Neural crest cell (in vitro differentiated cells): ENCODE measurements around the gene FKRP. TPM values are rescaled to one million over a fixed set of nuclear protein-coding genes. Genes with fewer than 3 reads are reported as not detected.

ENCODE experiments used
- DNase-seq: peaks from one replicate; pipeline ENCODE4 v3.0.0; 2021; ENCODE audit warnings: low read depth, mixed read lengths, low spot score
- H3K27ac Mint-ChIP-seq: one replicate; pipeline ENCODE4 v1.8.0; 2021; ENCODE audit warnings: mild to moderate bottlenecking, mixed read lengths; ENCODE audit not compliant: unreplicated experiment
- H3K27me3 Mint-ChIP-seq: 2 replicates; pipeline ENCODE4 v1.8.0; 2021; ENCODE audit warnings: low read depth, mild to moderate bottlenecking, mixed read lengths
- H3K36me3 Mint-ChIP-seq: 2 replicates; pipeline ENCODE4 v1.8.0; 2021; ENCODE audit warnings: low read depth, mild to moderate bottlenecking, mixed read lengths
- H3K4me1 Mint-ChIP-seq: 2 replicates; pipeline ENCODE4 v1.8.0; 2021; ENCODE audit warnings: mixed read lengths
- H3K4me3 Mint-ChIP-seq: one replicate; pipeline ENCODE4 v1.8.0; 2021; ENCODE audit warnings: mild to moderate bottlenecking, mixed read lengths
- H3K9me3 Mint-ChIP-seq: 2 replicates; pipeline ENCODE4 v1.8.0; 2021; ENCODE audit warnings: mixed read lengths
- CTCF ChIP-seq: fragments of 200-600 bp; sonication (generic); conservative IDR thresholded peaks from 2 replicates; pipeline ENCODE4 v1.5.0; 2021; ENCODE audit warnings: antibody characterized with exemption, mild to moderate bottlenecking
- total RNA-seq: library from RNA; stranded (reverse); gene quantifications from 2 replicates; pipeline ENCODE4 v1.2.1, GENCODE V29; 2021

The FKRP gene
- total RNA-seq, 1 donor from 2014 or later = 38.6 TPM

- peaks cover 18% of the 10 kb centered on the region for H3K36me3 Mint-ChIP-seq
- no peak for DNase-seq
These were observed 36.6 kb downstream of the FKRP start for GRCh38 chr19:46782355-46783019.

GRCh38 chr19:46783670-46784069 lies 37.8 kb downstream of the FKRP start:
- peaks cover 42% of the 10 kb centered on the region for H3K4me1 Mint-ChIP-seq
- H3K9me3 Mint-ChIP-seq = no peaks in the 10 kb centered on the region
- H3K27ac Mint-ChIP-seq = no peak overlapping the region
- peak overlapping the region; percentile 99 for H3K4me3 Mint-ChIP-seq
- H3K36me3 Mint-ChIP-seq = peaks cover 13% of the 10 kb centered on the region
- DNase-seq = no peak
- no peak for TF ChIP-seq CTCF
- peaks cover 3% of the 10 kb centered on the region for H3K27me3 Mint-ChIP-seq

More at GRCh38 chr19:46782355-46783019, 36.6 kb downstream of the FKRP start:
- Mint-ChIP-seq H3K27me3 (no peaks in the 10 kb centered on the region), H3K4me1 (peaks cover 39% of the 10 kb centered on the region), H3K4me3 (peak overlapping the region; percentile 99), H3K27ac (peak overlapping the region; percentile 35), H3K9me3 (no peaks in the 10 kb centered on the region)
- no peak for TF ChIP-seq CTCF

GRCh38 chr19:46784262-46785053 lies 38.6 kb downstream of the FKRP start:
- DNase-seq = peak; percentile 51
- peak overlapping the region; percentile 97 for H3K27ac Mint-ChIP-seq
- no peak for TF ChIP-seq CTCF
- no peaks in the 10 kb centered on the region for H3K9me3 Mint-ChIP-seq
- peak overlapping the region; percentile 99 for H3K4me3 Mint-ChIP-seq
- H3K4me1 Mint-ChIP-seq = peaks cover 49% of the 10 kb centered on the region
- H3K36me3 Mint-ChIP-seq = peaks cover 13% of the 10 kb centered on the region
- peaks cover 3% of the 10 kb centered on the region for H3K27me3 Mint-ChIP-seq

- H3K9me3 Mint-ChIP-seq = no peaks in the 10 kb centered on the region
- TF ChIP-seq CTCF = no peak
- DNase-seq = no peak
- peak overlapping the region; percentile 99 for H3K4me3 Mint-ChIP-seq
- peaks cover 49% of the 10 kb centered on the region for H3K4me1 Mint-ChIP-seq
- peaks cover 3% of the 10 kb centered on the region for H3K27me3 Mint-ChIP-seq
- H3K27ac Mint-ChIP-seq = peak overlapping the region; percentile 98
- H3K36me3 Mint-ChIP-seq = peaks cover 13% of the 10 kb centered on the region
These were observed 39.5 kb downstream of the FKRP start for GRCh38 chr19:46785054-46785979.

GRCh38 chr19:46785980-46786235 lies 40.1 kb downstream of the FKRP start:
- TF ChIP-seq CTCF = no peak
- H3K27ac Mint-ChIP-seq = peak overlapping the region; percentile 98
- peak overlapping the region; percentile 99 for H3K4me3 Mint-ChIP-seq
- H3K9me3 Mint-ChIP-seq = no peaks in the 10 kb centered on the region
- H3K4me1 Mint-ChIP-seq = peaks cover 49% of the 10 kb centered on the region
- DNase-seq = no peak
- H3K36me3 Mint-ChIP-seq = peaks cover 13% of the 10 kb centered on the region
- peaks cover 3% of the 10 kb centered on the region for H3K27me3 Mint-ChIP-seq
